ENCODE results near the gene TMEM163. TPM values are rescaled to one million over a fixed set of nuclear protein-coding genes. Genes with fewer than 3 reads are reported as not detected.

TMEM163 gene
- total RNA-seq, 1 donor from 2014 or later: 2.4 TPM

- Histone ChIP-seq H3K4me3 (ENCODE audit: low read depth, low read length) (no peak overlapping the region), H3K27me3 (ENCODE audit: control insufficient read depth, insufficient read depth, low read length) (no peaks in the 10 kb centered on the region), H3K36me3 (ENCODE audit: control insufficient read depth, insufficient read depth, low read length) (no peaks in the 10 kb centered on the region)
- no peak for TF ChIP-seq CTCF (IDR thresholded peaks at IDR 0.05; ENCODE audit: insufficient read depth, low read length, poor library complexity, severe bottlenecking)
- DNase-seq (ENCODE audit: low read depth): no peak
Measured at GRCh38 chr2:134711692-134712091, 7.1 kb downstream of the TMEM163 start.

GRCh38 chr2:134707330-134707676 lies 11.5 kb downstream of the TMEM163 start:
- Histone ChIP-seq H3K27me3 (ENCODE audit: control insufficient read depth, insufficient read depth, low read length) (no peaks in the 10 kb centered on the region), H3K4me3 (ENCODE audit: low read depth, low read length) (no peak overlapping the region), H3K36me3 (ENCODE audit: control insufficient read depth, insufficient read depth, low read length) (no peaks in the 10 kb centered on the region)
- no peak for TF ChIP-seq CTCF (IDR thresholded peaks at IDR 0.05; ENCODE audit: insufficient read depth, low read length, poor library complexity, severe bottlenecking)
- no peak for DNase-seq (ENCODE audit: low read depth)

GRCh38 chr2:134706587-134707329 lies 12.0 kb downstream of the TMEM163 start:
- Histone ChIP-seq H3K36me3 (ENCODE audit: control insufficient read depth, insufficient read depth, low read length) (no peaks in the 10 kb centered on the region), H3K27me3 (ENCODE audit: control insufficient read depth, insufficient read depth, low read length) (no peaks in the 10 kb centered on the region), H3K4me3 (ENCODE audit: low read depth, low read length) (no peak overlapping the region)
- DNase-seq (ENCODE audit: low read depth): no peak
- TF ChIP-seq CTCF (IDR thresholded peaks at IDR 0.05; ENCODE audit: insufficient read depth, low read length, poor library complexity, severe bottlenecking): no peak

GRCh38 chr2:134705861-134706586 lies 12.8 kb downstream of the TMEM163 start:
- no peaks in the 10 kb centered on the region for H3K36me3 ChIP-seq (ENCODE audit: control insufficient read depth, insufficient read depth, low read length)
- no peaks in the 10 kb centered on the region for H3K27me3 ChIP-seq (ENCODE audit: control insufficient read depth, insufficient read depth, low read length)
- H3K4me3 ChIP-seq (ENCODE audit: low read depth, low read length): no peak overlapping the region
- no peak for DNase-seq (ENCODE audit: low read depth)
- no peak for TF ChIP-seq CTCF (IDR thresholded peaks at IDR 0.05; ENCODE audit: insufficient read depth, low read length, poor library complexity, severe bottlenecking)

- no peaks in the 10 kb centered on the region for H3K27me3 ChIP-seq (ENCODE audit: control insufficient read depth, insufficient read depth, low read length)
- no peak for TF ChIP-seq CTCF (IDR thresholded peaks at IDR 0.05; ENCODE audit: insufficient read depth, low read length, poor library complexity, severe bottlenecking)
- H3K36me3 ChIP-seq (ENCODE audit: control insufficient read depth, insufficient read depth, low read length): no peaks in the 10 kb centered on the region
- no peak overlapping the region for H3K4me3 ChIP-seq (ENCODE audit: low read depth, low read length)
- DNase-seq (ENCODE audit: low read depth): no peak
Measured at GRCh38 chr2:134704173-134704572, 14.6 kb downstream of the TMEM163 start.

Measured in kidney epithelial cell (primary cell).